Spleen (tissue), 11 donors: Measurements from ENCODE around the gene LOXL3. TPM values are rescaled to one million over a fixed set of nuclear protein-coding genes. Genes with fewer than 3 reads are reported as not detected.
A peak's percentile ranks its signal among the peaks of the same experiment; 100 is the strongest.

Experiments
- DNase-seq: peaks from one replicate; pipeline ENCODE4 v3.0.0-alpha.2; 2020
- H3K27ac ChIP-seq, 8 donors: fragments of 200-600 bp; sonication (generic) in 7 of 8; 1 replicate in 4 of 8; 2 replicates in 4 of 8; pipeline versions ENCODE4 v1.5.0 to v1.8.0; 2016 to 2021; ENCODE audit warnings: inconsistent platforms in 4 of 8, mild to moderate bottlenecking in 4 of 8, moderate library complexity in 1 of 8
- H3K27me3 ChIP-seq, 7 donors: fragments of 200-600 bp; sonication (generic) in 6 of 7; replicated peaks in 1 of 7; 1 replicate in 4 of 7; 2 replicates in 3 of 7; pipeline versions ENCODE4 v1.5.0 to v1.8.0; 2016 to 2021; ENCODE audit warnings: inconsistent platforms in 3 of 7, mild to moderate bottlenecking in 1 of 7
- H3K36me3 ChIP-seq, 6 donors: fragments of 200-600 bp; sonication (generic) in 5 of 6; 1 replicate in 4 of 6; 2 replicates in 2 of 6; pipeline versions ENCODE4 v1.5.0 to v1.8.0; 2016 to 2021; ENCODE audit warnings: inconsistent platforms in 2 of 6
- H3K4me1 ChIP-seq, 6 donors: fragments of 200-600 bp; sonication (generic) in 5 of 6; 1 replicate in 3 of 6; 2 replicates in 3 of 6; pipeline versions ENCODE4 v1.5.0 to v1.8.0; 2016 to 2021; ENCODE audit warnings: inconsistent platforms in 3 of 6
- H3K4me3 ChIP-seq, 8 donors: fragments of 200-600 bp; sonication (generic) in 7 of 8; 1 replicate in 4 of 8; 2 replicates in 4 of 8; pipeline versions ENCODE4 v1.5.0 to v1.8.0; 2016 to 2021; ENCODE audit warnings: inconsistent platforms in 4 of 8, mild to moderate bottlenecking in 4 of 8, moderate library complexity in 2 of 8
- H3K9me3 ChIP-seq, 8 donors: fragments of 200-600 bp; sonication (generic) in 7 of 8; 1 replicate in 4 of 8; 2 replicates in 4 of 8; pipeline versions ENCODE4 v1.5.0 to v1.8.0; 2016 to 2021; ENCODE audit warnings: inconsistent platforms in 4 of 8
- POLR2A ChIP-seq, 3 donors: fragments of 450-650 bp; IDR thresholded peaks; one replicate each; pipeline ENCODE4 v1.5.1; 2017; ENCODE audit warnings: antibody characterized with exemption in 3 of 3, mild to moderate bottlenecking in 1 of 3
- POLR2AphosphoS5 ChIP-seq, 3 donors: sonication (generic); formaldehyde crosslinking; IDR thresholded peaks; one replicate each; pipeline ENCODE4 v1.5.1; 2017; ENCODE audit warnings: antibody characterized with exemption in 3 of 3
- WGBS, 5 donors: extraction: QIAGEN DNeasy Blood & Tissue Kit in 3 of 5; methylation state at CpG; one replicate each; pipeline versions ENCODE4 v1.1.5 to v1.1.7; 2013 to 2018; 5-methylcytosine and 5-hydroxymethylcytosine counted together
- intact Hi-C: fragments of 100-400 bp; cut with DNase I; formaldehyde crosslinking; loops from one replicate; pipeline ENCODE4 v1.15.0; 2023; ENCODE audit warnings: low total_unique reads
- polyA plus RNA-seq, 3 donors: library from polyadenylated mRNA; stranded (reverse); fragments of 200-250 nt; gene quantifications; one replicate each; pipeline ENCODE4 v1.2.1, GENCODE V29; 2013
- total RNA-seq, 7 donors: library from RNA; depleted of rRNA in 3 of 7; stranded (reverse); fragments of >200 nt in 3 of 7; fragmentation: NEBNext Ultra II Directional in 4 of 7; extraction: Animal tissue kit (Norgen Biotek cat#: 25700) in 4 of 7; gene quantifications; one replicate each; pipeline versions ENCODE4 v1.1.0 to v1.2.1, GENCODE V29; 2016 to 2021
- TF ChIP-seq, protein P1 (sequence below), 11 experiments: fragments of 200-600 bp in 7 of 11; fragments of 450-650 bp in 4 of 11; sonication (generic) in 4 of 11; IDR thresholded peaks in 8 of 11; conservative IDR thresholded peaks in 3 of 11; 1 replicate in 7 of 11; 2 replicates in 4 of 11; pipeline versions ENCODE4 v1.4.0 to v1.8.0; 2016 to 2021; ENCODE audit warnings: antibody characterized with exemption in 11 of 11, inconsistent platforms in 4 of 11, mild to moderate bottlenecking in 1 of 11
- donor health status: healthy with polysubstance abuse.
- donor health status: DM: no; HTN: no; CAD: no; lungs with moderate emphysema.
- donor health status: DM: no; HTN: no; CAD: no.
- donor health status: Bipolar disorder and iron deficiency.
- donor health status: healthy.
- donor health status: DM: no; HTN: no; CAD: no.
- donor health status: DM: yes; HTN: yes; CAD: no.

Gene LOXL3
- total and polyA plus RNA-seq, 10 donors = 1.8 to 27.4 (median 15.9) TPM

GRCh38 chr2:74560591-74560990 lies 6.8 kb upstream of the LOXL3 start:
- no peak overlapping the region for H3K27ac ChIP-seq
- peaks cover 0 to 25% (median 9%) of the 10 kb centered on the region in 6 donors for H3K36me3 ChIP-seq
- no peak overlapping the region for H3K4me3 ChIP-seq
- peaks cover 3 to 43% (median 13%) of the 10 kb centered on the region in 6 donors for H3K4me1 ChIP-seq
- DNase-seq = no peak
- WGBS, 5 donors = 61 to 78% (median 63%) methylated on average over 6 of the region's 6 CpGs
- H3K9me3 ChIP-seq = no peaks in the 10 kb centered on the region
- H3K27me3 ChIP-seq = no peaks in the 10 kb centered on the region
- peak in 1 of 3 donors; percentile 32 for TF ChIP-seq POLR2AphosphoS5 (IDR thresholded peaks at IDR 0.05)
- no peak for TF ChIP-seq POLR2A (IDR thresholded peaks at IDR 0.05)
- TF ChIP-seq, protein P1, sequence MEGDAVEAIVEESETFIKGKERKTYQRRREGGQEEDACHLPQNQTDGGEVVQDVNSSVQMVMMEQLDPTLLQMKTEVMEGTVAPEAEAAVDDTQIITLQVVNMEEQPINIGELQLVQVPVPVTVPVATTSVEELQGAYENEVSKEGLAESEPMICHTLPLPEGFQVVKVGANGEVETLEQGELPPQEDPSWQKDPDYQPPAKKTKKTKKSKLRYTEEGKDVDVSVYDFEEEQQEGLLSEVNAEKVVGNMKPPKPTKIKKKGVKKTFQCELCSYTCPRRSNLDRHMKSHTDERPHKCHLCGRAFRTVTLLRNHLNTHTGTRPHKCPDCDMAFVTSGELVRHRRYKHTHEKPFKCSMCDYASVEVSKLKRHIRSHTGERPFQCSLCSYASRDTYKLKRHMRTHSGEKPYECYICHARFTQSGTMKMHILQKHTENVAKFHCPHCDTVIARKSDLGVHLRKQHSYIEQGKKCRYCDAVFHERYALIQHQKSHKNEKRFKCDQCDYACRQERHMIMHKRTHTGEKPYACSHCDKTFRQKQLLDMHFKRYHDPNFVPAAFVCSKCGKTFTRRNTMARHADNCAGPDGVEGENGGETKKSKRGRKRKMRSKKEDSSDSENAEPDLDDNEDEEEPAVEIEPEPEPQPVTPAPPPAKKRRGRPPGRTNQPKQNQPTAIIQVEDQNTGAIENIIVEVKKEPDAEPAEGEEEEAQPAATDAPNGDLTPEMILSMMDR (IDR thresholded peaks at IDR 0.05 in 8 of 11, conservative IDR thresholded peaks at IDR 0.05 in 3 of 11) = no peak
- intact Hi-C loops = no loop called here

DNA sequence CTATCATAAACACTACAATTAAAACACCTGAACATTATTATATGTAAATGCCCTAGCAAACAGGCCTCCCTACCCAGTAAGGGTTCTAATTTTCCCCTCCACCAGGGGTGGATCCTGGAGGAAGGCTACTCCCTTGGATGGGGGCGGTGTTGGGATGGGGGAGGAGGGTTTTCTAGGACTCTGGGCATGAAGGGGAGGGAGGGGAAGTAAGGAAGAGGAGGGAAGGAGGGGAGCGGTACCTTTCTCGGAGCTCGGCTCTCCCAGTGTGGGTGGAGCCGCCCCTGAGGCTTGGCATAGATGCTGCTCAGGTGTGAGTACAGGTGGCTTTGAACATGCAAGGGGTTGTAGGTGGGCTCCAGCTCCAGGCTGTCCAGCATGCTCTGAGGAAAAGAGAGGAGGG lies 6.2 kb upstream of the LOXL3 start:
- 59 to 76% (median 66%) methylated on average over 5 of the region's 5 CpGs for WGBS, 5 donors
- TF ChIP-seq POLR2A (IDR thresholded peaks at IDR 0.05) (no peak), POLR2AphosphoS5 (IDR thresholded peaks at IDR 0.05) (no peak)
- TF ChIP-seq, protein P1 (IDR thresholded peaks at IDR 0.05 in 8 of 11, conservative IDR thresholded peaks at IDR 0.05 in 3 of 11) = no peak
- Histone ChIP-seq H3K27ac (no peak overlapping the region), H3K4me3 (no peak overlapping the region), H3K4me1 (peaks cover 7 to 49% (median 19%) of the 10 kb centered on the region in 6 donors), H3K36me3 (peaks cover 0 to 25% (median 9%) of the 10 kb centered on the region in 6 donors), H3K27me3 (no peaks in the 10 kb centered on the region), H3K9me3 (no peaks in the 10 kb centered on the region)
- intact Hi-C loops = no loop called here
- no peak for DNase-seq

DNA sequence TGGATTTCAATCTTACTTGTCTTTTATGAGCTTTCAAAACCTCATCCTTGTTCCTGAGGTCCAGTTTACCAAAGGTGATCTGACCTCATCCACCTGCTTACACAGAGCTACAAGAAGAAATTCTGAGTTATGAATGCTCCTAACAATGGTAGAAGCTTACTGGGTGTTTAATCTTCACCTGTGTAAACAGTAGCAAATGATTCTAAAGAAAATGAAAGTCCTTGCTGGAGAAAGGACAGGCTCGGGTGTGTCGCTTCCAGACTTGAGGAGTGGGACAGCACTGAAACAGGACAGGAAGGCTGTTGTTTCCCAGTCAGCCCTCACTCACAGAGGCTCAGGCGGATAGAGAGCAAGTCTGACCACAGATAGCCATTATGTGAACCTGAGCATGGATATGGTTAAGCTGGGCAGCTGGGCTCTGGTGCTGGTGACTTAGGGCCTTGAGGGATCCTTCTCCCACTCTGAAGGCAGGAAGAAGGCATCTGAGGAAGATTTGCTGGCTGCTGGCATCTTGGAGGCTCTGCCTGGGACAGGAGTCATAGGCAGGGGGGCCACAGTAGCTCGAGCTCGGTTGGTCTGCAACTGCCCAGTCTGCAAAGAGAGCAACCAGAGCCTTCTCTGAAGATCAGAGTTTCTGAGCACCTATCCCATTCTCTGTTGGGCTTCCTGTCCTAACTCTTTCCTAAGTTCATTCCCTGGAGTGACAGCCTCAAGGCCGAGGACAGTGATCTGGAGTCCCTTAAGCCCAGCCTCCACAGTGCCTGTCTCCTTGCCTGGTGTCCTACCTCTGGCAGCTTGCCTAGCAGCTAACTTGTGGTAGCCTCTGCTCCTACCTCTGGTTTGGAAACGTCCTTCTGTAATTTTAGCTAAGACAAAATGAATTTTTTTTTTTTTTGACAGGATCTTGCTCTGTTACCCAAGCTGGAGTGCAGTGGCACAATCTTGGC lies 4.8 kb upstream of the LOXL3 start:
- H3K4me3 ChIP-seq = no peak overlapping the region
- no peaks in the 10 kb centered on the region for H3K27me3 ChIP-seq
- peaks cover 0 to 25% (median 9%) of the 10 kb centered on the region in 6 donors for H3K36me3 ChIP-seq
- no peak for DNase-seq
- TF ChIP-seq POLR2AphosphoS5 (IDR thresholded peaks at IDR 0.05) (peak in 1 of 3 donors; percentile 7), POLR2A (IDR thresholded peaks at IDR 0.05) (no peak)
- TF ChIP-seq, protein P1 (IDR thresholded peaks at IDR 0.05 in 8 of 11, conservative IDR thresholded peaks at IDR 0.05 in 3 of 11) = no peak
- WGBS, 5 donors = 60 to 85% (median 69%) methylated on average over 5 to 7 of the region's 7 CpGs
- H3K9me3 ChIP-seq = no peaks in the 10 kb centered on the region
- peak overlapping the region in 1 of 8 donors; percentile 3 for H3K27ac ChIP-seq
- peaks cover 7 to 58% (median 26%) of the 10 kb centered on the region in 6 donors for H3K4me1 ChIP-seq
- intact Hi-C loops = no loop called here

DNA sequence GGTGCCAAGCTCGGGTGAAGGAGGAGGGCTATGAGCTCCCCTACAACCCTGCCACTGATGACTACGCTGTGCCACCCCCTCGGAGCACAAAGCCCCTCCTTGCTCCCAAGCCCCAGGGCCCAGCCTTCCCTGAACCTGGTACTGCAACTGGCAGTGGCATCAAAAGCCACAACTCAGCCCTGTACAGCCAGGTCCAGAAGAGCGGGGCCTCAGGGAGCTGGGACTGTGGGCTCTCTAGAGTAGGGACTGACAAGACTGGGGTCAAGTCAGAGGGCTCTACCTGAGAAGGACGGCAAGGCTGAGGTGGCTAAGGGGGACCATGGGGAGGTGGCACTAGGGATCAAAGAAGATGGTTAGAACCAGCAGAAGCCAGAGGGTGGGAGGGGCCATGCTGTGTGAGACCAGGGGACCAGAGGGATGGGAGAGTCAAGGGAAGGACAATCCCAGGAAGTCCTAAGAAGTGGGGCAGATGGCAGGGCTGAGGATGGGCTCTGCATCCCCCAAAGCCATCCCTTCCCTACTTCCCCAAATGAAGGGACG lies 3.2 kb upstream of the LOXL3 start:
- Histone ChIP-seq H3K9me3 (no peaks in the 10 kb centered on the region), H3K36me3 (peaks cover 0 to 25% (median 9%) of the 10 kb centered on the region in 6 donors), H3K4me3 (no peak overlapping the region), H3K4me1 (peaks cover 7 to 74% (median 35%) of the 10 kb centered on the region in 6 donors), H3K27me3 (no peaks in the 10 kb centered on the region), H3K27ac (peak overlapping the region in 3 of 8 donors; percentile 90 to 96 (median 93))
- intact Hi-C loops = no loop called here
- 87 to 96% (median 90%) methylated on average over 5 to 6 of the region's 6 CpGs for WGBS, 5 donors
- TF ChIP-seq, protein P1 (IDR thresholded peaks at IDR 0.05 in 8 of 11, conservative IDR thresholded peaks at IDR 0.05 in 3 of 11) = no peak
- TF ChIP-seq POLR2AphosphoS5 (IDR thresholded peaks at IDR 0.05) = no peak
- TF ChIP-seq POLR2A (IDR thresholded peaks at IDR 0.05) = no peak
- no peak for DNase-seq
